Natural killer cell (primary cell): Measurements from ENCODE around the gene MYO9A. TPM values are rescaled to one million over a fixed set of nuclear protein-coding genes. Genes with fewer than 3 reads are reported as not detected.

ENCODE experiments used
- ATAC-seq, 3 donors: fragments of 150-1000 bp in 2 of 3; fragments of 200-7000 bp in 1 of 3; cut with Tn5 transposase; 1 replicate in 1 of 3; 2 replicates in 2 of 3; pipeline ENCODE4 v1.10.0; 2021; ENCODE audit warnings: mild to moderate bottlenecking in 2 of 3, moderate library complexity in 2 of 3
- DNase-seq, 2 donors: peaks; one replicate each; pipeline versions ENCODE4 v3.0.0 to v3.0.0-alpha.2; 2013 to 2021; ENCODE audit warnings: mixed read lengths in 1 of 2
- H3K27ac ChIP-seq: one replicate; pipeline ENCODE4 v1.5.1; 2013; ENCODE audit warnings: mild to moderate bottlenecking, low read length
- H3K27me3 ChIP-seq: one replicate; pipeline ENCODE4 v1.6.1; 2013; ENCODE audit warnings: low read length; ENCODE audit not compliant: control insufficient read depth, insufficient read depth
- H3K36me3 ChIP-seq: one replicate; pipeline ENCODE4 v1.6.1; 2013; ENCODE audit warnings: low read length; ENCODE audit not compliant: control insufficient read depth, insufficient read depth
- H3K4me1 ChIP-seq: one replicate; pipeline ENCODE4 v1.6.1; 2013; ENCODE audit warnings: low read length; ENCODE audit not compliant: control insufficient read depth, insufficient read depth
- H3K4me3 ChIP-seq: one replicate; pipeline ENCODE4 v1.5.1; 2013; ENCODE audit warnings: low read length
- H3K9me3 ChIP-seq: one replicate; pipeline ENCODE4 v1.6.1; 2013; ENCODE audit warnings: low read length; ENCODE audit not compliant: control insufficient read depth, insufficient read depth
- H3K27ac Mint-ChIP-seq, 2 donors: one replicate each; pipeline ENCODE4 v1.8.0; 2022; ENCODE audit warnings: mild to moderate bottlenecking in 2 of 2, mixed read lengths in 2 of 2, moderate library complexity in 1 of 2
- H3K27me3 Mint-ChIP-seq, 2 donors: one replicate each; pipeline ENCODE4 v1.8.0; 2022; ENCODE audit warnings: low read depth in 2 of 2, mixed read lengths in 2 of 2
- H3K36me3 Mint-ChIP-seq: one replicate; pipeline ENCODE4 v1.8.0; 2022; ENCODE audit warnings: mixed read lengths
- H3K4me1 Mint-ChIP-seq, 2 donors: one replicate each; pipeline ENCODE4 v1.8.0; 2022; ENCODE audit warnings: mixed read lengths in 2 of 2
- H3K4me3 Mint-ChIP-seq: one replicate; pipeline ENCODE4 v1.8.0; 2022; ENCODE audit warnings: mild to moderate bottlenecking, moderate library complexity, mixed read lengths
- H3K9me3 Mint-ChIP-seq, 2 donors: one replicate each; pipeline ENCODE4 v1.8.0; 2022; ENCODE audit warnings: mixed read lengths in 2 of 2
- CTCF ChIP-seq: fragments of 200-600 bp; IDR thresholded peaks from one replicate; pipeline ENCODE4 v1.8.0; 2022; ENCODE audit warnings: antibody characterized with exemption
- WGBS: methylation state at CpG from one replicate; pipeline ENCODE4 v1.1.7; 2013; ENCODE audit warnings: missing lambda C conversion rate; ENCODE audit not compliant: insufficient coverage; 5-methylcytosine and 5-hydroxymethylcytosine counted together
- intact Hi-C: fragments of 100-400 bp; cut with micrococcal nuclease; formaldehyde crosslinking; loops from one replicate; pipeline ENCODE4 v1.14.2; 2022
- total RNA-seq, 4 donors: library from RNA; stranded (reverse); fragments of 120-200 nt in 1 of 4; gene quantifications; one replicate each; pipeline versions ENCODE4 v1.2.3 to v1.2.4, GENCODE V29; 2013 to 2022

The MYO9A gene
- total RNA-seq, 3 donors from 2014 or later (not counting 1 experiment from before 2014, with no cell fraction given), result 36.3 to 40.4 (median 37.3) TPM

DNA sequence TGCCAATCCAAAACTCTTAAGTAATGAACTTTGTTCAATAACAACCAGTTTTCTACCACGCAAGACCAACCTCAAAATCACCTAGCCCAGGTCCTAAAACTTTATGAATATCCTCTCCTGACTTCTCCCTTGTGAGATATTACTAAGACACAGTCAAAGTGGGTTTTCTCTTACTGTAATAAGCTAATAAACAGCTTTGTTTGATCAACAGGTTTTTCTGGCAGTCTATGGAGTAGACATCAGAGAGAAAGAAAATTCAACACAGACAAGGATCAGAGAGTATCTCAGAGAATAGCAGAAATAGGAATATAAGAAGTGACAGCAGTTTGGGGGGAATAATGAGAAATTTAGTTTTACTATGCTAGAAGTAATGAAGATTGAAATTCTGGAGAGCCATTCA, 228.0 kb downstream of the MYO9A start:
- ATAC-seq (no peak), DNase-seq (no peak)
- Histone ChIP-seq H3K36me3 (peaks cover 22% of the 10 kb centered on the region), H3K27ac (no peak overlapping the region), H3K9me3 (no peaks in the 10 kb centered on the region), H3K4me3 (no peak overlapping the region), H3K4me1 (no peaks in the 10 kb centered on the region), H3K27me3 (no peaks in the 10 kb centered on the region)
- WGBS, result 100% methylated on average over 1 of the region's 1 CpG
- Mint-ChIP-seq H3K27me3 (no peaks in the 10 kb centered on the region), H3K4me1 (no peaks in the 10 kb centered on the region), H3K9me3 (no peaks in the 10 kb centered on the region), H3K4me3 (no peak overlapping the region), H3K27ac (no peak overlapping the region), H3K36me3 (peaks cover 44% of the 10 kb centered on the region)
- TF ChIP-seq CTCF, result no peak
- intact Hi-C loops, result no loop called here

DNA sequence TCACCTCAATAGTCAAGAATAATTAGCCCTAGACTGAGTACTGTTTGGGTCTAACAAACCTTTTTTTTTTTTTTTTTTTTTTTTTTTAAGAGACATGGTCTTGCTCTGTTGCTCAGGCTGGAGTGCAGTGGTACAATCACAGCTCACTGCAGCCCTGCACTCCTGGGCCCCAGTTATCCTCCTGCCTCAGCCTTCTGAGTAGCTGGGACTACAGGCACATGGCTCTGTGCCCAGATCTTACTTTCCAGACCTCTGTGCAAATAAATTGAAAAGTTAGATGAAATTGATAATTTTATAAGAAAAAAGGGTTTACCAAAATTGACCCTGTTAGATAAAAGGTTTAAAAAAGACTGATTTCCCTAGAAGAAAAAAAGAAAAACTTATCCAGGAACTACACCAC, 228.6 kb downstream of the MYO9A start:
- H3K9me3 ChIP-seq, result no peaks in the 10 kb centered on the region

DNA sequence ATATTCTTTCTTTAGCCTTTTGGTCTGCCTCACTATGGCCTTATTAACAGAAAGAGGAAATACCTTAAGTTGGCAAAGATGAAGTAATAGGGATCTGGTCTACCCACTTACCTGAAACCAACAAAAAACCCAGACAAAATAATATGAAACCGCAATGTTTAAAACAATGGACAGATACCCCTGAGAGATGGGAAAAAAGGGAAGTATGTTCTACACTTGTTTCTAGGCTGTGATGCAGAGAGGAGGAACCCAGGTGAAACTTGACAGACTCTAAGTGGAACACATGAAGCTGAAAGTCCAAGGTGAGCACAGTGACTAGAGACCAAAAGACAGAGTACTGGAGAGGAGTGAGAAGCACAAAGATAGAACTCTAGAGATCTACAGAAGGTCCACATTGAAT, 229.2 kb downstream of the MYO9A start:
- intact Hi-C loops, result no loop called here
- H3K9me3 Mint-ChIP-seq, result no peaks in the 10 kb centered on the region
- peaks cover 21% of the 10 kb centered on the region for H3K36me3 ChIP-seq

More for the DNA sequence above, 228.6 kb downstream of the MYO9A start:
- Histone ChIP-seq H3K36me3 (peaks cover 22% of the 10 kb centered on the region), H3K27ac (no peak overlapping the region), H3K4me3 (no peak overlapping the region), H3K4me1 (no peaks in the 10 kb centered on the region), H3K27me3 (no peaks in the 10 kb centered on the region)
- DNase-seq (no peak), ATAC-seq (no peak)
- Mint-ChIP-seq H3K27me3 (no peaks in the 10 kb centered on the region), H3K4me1 (no peaks in the 10 kb centered on the region), H3K4me3 (no peak overlapping the region), H3K9me3 (no peaks in the 10 kb centered on the region), H3K36me3 (peaks cover 44% of the 10 kb centered on the region), H3K27ac (no peak overlapping the region)
- no peak for TF ChIP-seq CTCF
- intact Hi-C loops, result no loop called here

More for the DNA sequence above, 229.2 kb downstream of the MYO9A start:
- no peaks in the 10 kb centered on the region for H3K4me1 Mint-ChIP-seq
- Histone ChIP-seq H3K4me1 (no peaks in the 10 kb centered on the region), H3K9me3 (no peaks in the 10 kb centered on the region), H3K27ac (no peak overlapping the region), H3K27me3 (no peaks in the 10 kb centered on the region), H3K4me3 (no peak overlapping the region)
- no peak overlapping the region for H3K4me3 Mint-ChIP-seq
- no peaks in the 10 kb centered on the region for H3K27me3 Mint-ChIP-seq
- ATAC-seq, result no peak
- WGBS, result 100% methylated on average over 1 of the region's 1 CpG
- no peak for DNase-seq
- peaks cover 43% of the 10 kb centered on the region for H3K36me3 Mint-ChIP-seq
- TF ChIP-seq CTCF, result no peak
- H3K27ac Mint-ChIP-seq, result no peak overlapping the region
